ENCODE results near the gene INO80. TPM values are rescaled to one million over a fixed set of nuclear protein-coding genes. Genes with fewer than 3 reads are reported as not detected.

The INO80 gene
- total RNA-seq, 1 experiment from 2014 or later = 38.4 TPM

- H3K4me3 ChIP-seq (ENCODE audit: low read length) = no peak overlapping the region
- no peaks in the 10 kb centered on the region for H3K9me3 ChIP-seq (ENCODE audit: low read length)
- no peaks in the 10 kb centered on the region for H4K20me1 ChIP-seq (ENCODE audit: low read length)
- no peak overlapping the region for H2AFZ ChIP-seq (ENCODE audit: low read length)
- no peaks in the 10 kb centered on the region for H3F3A ChIP-seq (ENCODE audit: low read length, unreplicated experiment)
- peak; percentile 88 for ATAC-seq
- H3K79me2 ChIP-seq (ENCODE audit: low read length) = 0 out of 2 replicates have a peak, but pooled peaks cover 8% of the 10 kb centered on the region
- no peak overlapping the region for H3K9ac ChIP-seq (ENCODE audit: low read length)
- H3K4me1 ChIP-seq (ENCODE audit: insufficient read depth, low read length) = peaks cover 14% of the 10 kb centered on the region
- ChIA-PET CTCF (interaction anchor here (0.6 to 1.9 kb wide), 6 partner anchors 44 to 145 kb away, joined by 3 to 17 read pairs (median 8); no protein-coding TSS in a partner anchor), POLR2A (ENCODE audit: unreplicated experiment) (no interaction called here)
- BruUV-seq (replicated peaks) = no TSS peak
- no peak for TF ChIP-seq EZH2 (IDR thresholded peaks at IDR 0.05; ENCODE audit: low read length, unreplicated experiment)
- peak; percentile 84 for TF ChIP-seq CTCF (conservative IDR thresholded peaks at IDR 0.05; ENCODE audit: low read depth, low read length)
- TF ChIP-seq EZH2phosphoT487 (IDR thresholded peaks at IDR 0.05; ENCODE audit: borderline replicate concordance, low read length) = no peak
- peak overlapping the region; percentile 24; the same call in 1 of the 2 replicates for H3K4me2 ChIP-seq (ENCODE audit: low read length)
- H3K27ac ChIP-seq (ENCODE audit: low read length) = peak overlapping the region; percentile 21
- no peaks in the 10 kb centered on the region for H3K27me3 ChIP-seq (ENCODE audit: low read length)
- peaks cover 54% of the 10 kb centered on the region for H3K36me3 ChIP-seq (ENCODE audit: low read depth, low read length)
- intact Hi-C loops (cut with micrococcal nuclease) = loop anchor here (1.0 to 5.0 kb wide), 4 partner anchors 38 to 161 kb away; no protein-coding TSS in a partner anchor
- H3K9me2 ChIP-seq (replicated peaks; ENCODE audit: low read length) = no peaks in the 10 kb centered on the region
- peak; percentile 89 for DNase-seq
Observed at GRCh38 chr15:41018534-41018933, 97.5 kb downstream of the INO80 start.

- Histone ChIP-seq H3F3A (ENCODE audit: low read length, unreplicated experiment) (no peaks in the 10 kb centered on the region), H3K4me1 (ENCODE audit: insufficient read depth, low read length) (peaks cover 14% of the 10 kb centered on the region), H3K27me3 (ENCODE audit: low read length) (no peaks in the 10 kb centered on the region), H3K9ac (ENCODE audit: low read length) (no peak overlapping the region), H3K4me3 (ENCODE audit: low read length) (no peak overlapping the region), H3K27ac (ENCODE audit: low read length) (no peak overlapping the region), H4K20me1 (ENCODE audit: low read length) (no peaks in the 10 kb centered on the region), H3K9me3 (ENCODE audit: low read length) (no peaks in the 10 kb centered on the region), H3K36me3 (ENCODE audit: low read depth, low read length) (peaks cover 64% of the 10 kb centered on the region), H3K4me2 (ENCODE audit: low read length) (no peak overlapping the region), H2AFZ (ENCODE audit: low read length) (no peak overlapping the region), H3K79me2 (ENCODE audit: low read length) (0 out of 2 replicates have a peak, but pooled peaks cover 8% of the 10 kb centered on the region), H3K9me2 (replicated peaks; ENCODE audit: low read length) (no peaks in the 10 kb centered on the region)
- TF ChIP-seq EZH2phosphoT487 (IDR thresholded peaks at IDR 0.05; ENCODE audit: borderline replicate concordance, low read length) (no peak), EZH2 (IDR thresholded peaks at IDR 0.05; ENCODE audit: low read length, unreplicated experiment) (no peak), CTCF (conservative IDR thresholded peaks at IDR 0.05; ENCODE audit: low read depth, low read length) (no peak)
- intact Hi-C loops (cut with micrococcal nuclease) = loop anchor here (5.0 kb wide), 1 partner anchor 160 kb away; no protein-coding TSS in a partner anchor
- DNase-seq (no peak), ATAC-seq (no peak)
- BruUV-seq (replicated peaks) = no TSS peak
- CTCF ChIA-PET = interaction anchor here (0.5 kb wide), 1 partner anchor 76 kb away, joined by 3 read pairs; no protein-coding TSS in a partner anchor
- POLR2A ChIA-PET (ENCODE audit: unreplicated experiment) = no interaction called here
Observed at GRCh38 chr15:41017066-41017735, 98.9 kb downstream of the INO80 start.
